HG02938 (cell line): ENCODE results near the gene FHIP1B.

Source experiments
- ATAC-seq: cut with Tn5 transposase; IDR thresholded peaks from one replicate; pipeline ENCODE4 v1.9.1; 2021; ENCODE audit warnings: mild to moderate bottlenecking, moderate library complexity; ENCODE audit not compliant: unreplicated experiment

FHIP1B gene

DNA sequence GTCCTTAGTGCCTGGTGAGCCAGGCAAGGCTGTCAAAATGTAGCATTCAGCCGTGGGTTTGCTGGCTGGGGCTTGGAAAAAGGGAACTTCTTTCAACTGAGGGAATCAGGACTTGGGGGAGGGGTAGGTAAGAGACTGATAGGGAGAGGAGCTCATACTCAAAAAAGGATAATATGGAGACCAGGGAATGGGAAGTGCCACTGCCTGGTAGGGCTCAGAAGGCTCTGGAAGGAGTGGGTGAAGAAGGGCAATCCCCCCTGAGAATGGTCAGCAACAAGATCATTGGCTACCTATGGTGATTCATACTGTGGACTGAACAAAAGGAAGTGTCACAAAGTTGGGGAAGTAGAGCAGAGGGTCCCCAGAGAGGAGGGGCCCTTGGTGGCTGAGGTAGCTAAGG lies 6.3 kb upstream of the FHIP1B start:
- ATAC-seq = no peak

DNA sequence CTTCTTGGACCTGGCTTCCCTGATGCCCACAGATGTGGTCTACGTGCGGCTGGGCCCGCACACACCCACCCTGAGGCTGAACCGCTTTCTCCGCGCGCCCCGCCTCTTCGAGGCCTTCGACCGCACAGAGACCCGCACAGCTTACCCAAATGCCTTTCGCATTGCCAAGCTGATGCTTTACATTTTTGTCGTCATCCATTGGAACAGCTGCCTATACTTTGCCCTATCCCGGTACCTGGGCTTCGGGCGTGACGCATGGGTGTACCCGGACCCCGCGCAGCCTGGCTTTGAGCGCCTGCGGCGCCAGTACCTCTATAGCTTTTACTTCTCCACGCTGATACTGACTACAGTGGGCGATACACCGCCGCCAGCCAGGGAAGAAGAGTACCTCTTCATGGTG lies 5.7 kb upstream of the FHIP1B start:
- ATAC-seq = no peak

DNA sequence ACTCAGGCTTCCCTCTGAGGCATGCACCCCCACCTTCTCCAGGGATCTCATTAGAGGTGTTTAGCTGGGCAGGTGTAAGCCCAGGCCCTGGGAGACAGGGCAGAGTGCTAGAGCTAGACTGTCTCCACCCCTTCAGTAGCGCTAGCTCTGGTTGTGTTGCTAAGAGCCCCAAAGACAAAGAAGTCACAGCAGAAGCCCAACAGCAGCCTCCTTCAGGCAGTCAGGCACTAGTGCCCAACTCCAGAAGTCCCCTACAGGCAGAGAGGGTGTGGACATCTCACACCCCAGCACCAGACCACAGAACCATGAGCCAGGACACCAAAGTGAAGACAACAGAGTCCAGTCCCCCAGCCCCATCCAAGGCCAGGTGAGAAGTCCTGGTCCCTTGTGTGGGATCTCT lies 4.5 kb upstream of the FHIP1B start, which contains the start of gene CNGA4:
Gene CNGA4 (plus strand): TSS at position 188 of the 400 bp plus-strand sequence. CDS start 118 bp downstream, at position 306.
- no peak for ATAC-seq

DNA sequence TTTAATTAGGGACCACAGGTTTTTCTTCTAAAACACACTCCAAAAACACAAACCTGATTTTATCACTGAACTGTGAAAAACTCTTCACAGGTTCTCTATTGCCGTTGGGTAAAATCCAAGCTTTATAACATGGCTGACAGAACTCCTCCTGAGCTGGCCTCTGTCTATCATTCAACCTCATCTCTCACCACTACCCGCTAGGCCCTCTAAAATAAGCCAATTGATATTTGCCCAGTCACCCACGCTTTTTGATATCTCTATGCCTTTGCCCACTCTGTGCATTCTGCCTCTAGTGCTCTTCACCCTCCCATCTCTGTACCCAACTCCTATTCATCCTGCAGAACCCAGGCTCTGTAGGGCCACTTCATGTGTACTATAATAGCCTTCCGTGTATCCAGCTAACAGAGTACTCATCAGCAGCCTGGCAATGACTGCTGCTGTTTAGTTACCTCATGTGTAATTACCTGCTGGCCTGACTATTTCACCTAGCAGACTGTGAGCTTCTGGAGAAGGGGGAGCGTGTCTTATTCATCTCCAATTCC lies 3.4 kb upstream of the FHIP1B start:
- no peak for ATAC-seq

DNA sequence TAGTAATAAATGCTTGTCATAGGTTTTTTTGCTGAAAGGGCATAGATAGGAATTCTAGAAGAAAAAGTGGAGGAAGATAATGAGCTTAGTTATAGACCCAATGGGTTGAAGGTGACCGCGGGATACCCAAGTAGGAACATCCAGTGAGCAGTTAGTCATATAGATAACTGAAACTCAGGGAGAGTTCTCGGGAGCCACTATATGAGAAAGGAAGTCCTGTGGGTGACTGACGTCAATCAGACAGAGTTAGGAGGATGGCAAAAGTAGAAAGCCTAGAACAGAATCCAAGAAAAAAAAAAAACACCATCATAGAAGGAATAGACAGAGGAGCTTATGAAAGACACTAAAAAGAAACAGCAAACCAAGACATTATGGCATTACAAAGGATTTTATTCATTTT lies 2.8 kb upstream of the FHIP1B start:
- ATAC-seq = no peak

DNA sequence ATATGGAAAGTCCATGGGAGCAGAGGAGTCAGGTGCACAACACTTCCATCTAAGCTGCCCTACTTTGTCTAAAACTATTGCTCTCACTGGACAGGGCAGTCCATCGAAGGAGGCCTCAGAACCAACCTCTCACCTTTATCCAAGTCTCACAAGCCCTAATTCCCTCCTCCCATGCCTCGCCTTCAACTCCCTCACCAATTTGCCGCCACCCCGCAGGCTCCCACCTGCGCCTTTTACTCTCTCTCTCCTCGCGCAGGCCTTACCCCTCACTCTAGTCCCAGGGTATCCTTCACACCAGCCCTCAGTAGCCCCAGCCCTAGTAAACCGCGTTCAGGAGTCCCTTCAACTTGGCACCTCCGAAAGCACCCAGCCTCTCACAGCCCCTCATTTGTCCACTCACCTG lies 451 bp downstream of the FHIP1B start:
- peak; percentile 0 for ATAC-seq

DNA sequence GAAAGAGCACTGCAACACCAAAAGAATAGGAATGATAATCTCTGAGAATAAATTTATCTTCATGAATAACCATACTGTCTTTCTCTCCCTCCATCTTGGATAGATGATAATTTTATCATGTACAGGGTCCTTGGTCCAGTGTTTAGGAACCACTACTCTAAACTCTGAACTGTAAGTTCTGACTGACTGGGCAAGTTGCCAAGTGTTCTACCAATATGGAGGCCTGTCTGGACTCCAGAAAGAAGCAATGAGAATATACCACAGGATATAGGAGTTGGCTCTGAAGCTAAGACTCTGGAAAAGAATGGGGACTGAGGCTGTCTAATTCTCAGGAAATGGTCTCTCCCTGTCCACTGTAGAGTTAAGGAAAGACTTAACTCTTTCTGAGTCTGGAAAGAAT lies 1.5 kb downstream of the FHIP1B start:
- ATAC-seq = no peak

DNA sequence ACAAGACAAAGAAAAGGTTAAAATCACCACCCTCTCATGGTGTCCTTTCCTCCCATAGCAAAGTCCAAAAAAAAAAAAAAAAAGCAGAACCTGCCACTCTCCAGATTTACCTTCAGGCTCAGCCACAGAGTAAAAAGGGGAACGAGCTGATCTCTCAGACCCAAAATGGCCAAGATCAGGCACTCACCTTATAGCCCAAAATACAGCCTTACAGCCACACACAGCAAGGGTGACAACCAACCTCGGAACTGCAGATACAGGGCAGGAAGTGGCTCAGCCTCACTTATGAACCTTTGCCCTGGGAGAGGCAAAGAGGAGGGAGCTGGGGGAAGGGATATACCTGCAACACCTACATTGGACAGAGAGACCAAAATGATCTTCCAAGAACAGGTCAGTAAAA lies 4.5 kb downstream of the FHIP1B start:
- no peak for ATAC-seq

DNA sequence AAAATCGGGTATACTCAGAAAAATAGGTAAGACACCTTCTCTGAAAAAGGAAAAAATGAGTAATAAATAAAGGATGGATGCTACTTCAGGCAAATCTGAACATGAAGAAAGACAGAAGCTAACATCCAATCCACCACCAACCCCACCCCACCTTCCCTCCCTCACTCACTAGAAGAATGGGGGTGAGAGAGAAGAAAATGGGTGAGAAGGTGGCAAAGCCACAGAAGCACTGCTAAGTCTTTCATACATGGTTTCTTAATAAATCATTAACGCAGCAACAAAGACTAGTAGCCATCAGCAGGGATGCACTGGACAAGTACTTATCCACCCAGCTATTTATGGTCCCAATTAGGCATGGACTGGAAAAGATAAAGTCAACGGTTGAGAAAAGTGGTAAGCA lies 5.9 kb downstream of the FHIP1B start:
- no peak for ATAC-seq

DNA sequence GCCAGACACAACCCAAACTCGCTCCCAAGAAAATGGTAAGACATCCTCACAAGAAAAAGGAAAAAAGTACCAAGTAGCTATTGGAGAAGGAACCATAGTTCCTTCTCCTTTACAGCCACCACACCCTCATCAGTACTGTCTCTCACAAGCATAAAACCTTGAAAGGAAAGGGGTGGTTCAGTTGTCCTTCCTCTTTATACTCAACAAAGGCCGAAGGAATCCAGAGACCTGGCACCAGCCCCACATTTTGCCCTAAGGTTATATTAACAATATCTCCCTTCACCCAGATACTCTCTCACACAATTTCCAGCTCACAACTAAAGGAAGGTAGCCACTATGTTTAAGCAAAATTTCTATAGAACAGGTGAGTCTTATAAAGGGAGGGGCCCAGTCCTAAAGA lies 8.5 kb downstream of the FHIP1B start:
- no peak for ATAC-seq

DNA sequence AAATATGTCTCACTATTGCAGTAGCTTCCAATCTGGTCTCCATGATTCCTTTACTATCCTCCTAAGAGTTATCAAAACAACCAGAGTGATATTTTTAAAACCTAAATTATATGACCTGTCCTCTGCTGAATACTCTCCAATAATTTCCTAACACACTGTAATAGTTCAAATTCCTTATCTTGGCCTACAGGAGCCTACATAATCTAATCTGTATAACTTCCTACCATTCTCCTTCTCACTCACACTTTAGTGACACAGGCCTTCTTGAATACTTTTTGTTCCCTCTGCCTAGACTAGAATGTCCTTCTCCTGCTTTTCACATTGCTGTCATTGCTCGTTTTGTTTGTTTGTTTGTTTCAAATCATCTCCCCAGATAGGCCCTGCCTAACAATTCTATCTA lies 9.4 kb downstream of the FHIP1B start:
- ATAC-seq = no peak

DNA sequence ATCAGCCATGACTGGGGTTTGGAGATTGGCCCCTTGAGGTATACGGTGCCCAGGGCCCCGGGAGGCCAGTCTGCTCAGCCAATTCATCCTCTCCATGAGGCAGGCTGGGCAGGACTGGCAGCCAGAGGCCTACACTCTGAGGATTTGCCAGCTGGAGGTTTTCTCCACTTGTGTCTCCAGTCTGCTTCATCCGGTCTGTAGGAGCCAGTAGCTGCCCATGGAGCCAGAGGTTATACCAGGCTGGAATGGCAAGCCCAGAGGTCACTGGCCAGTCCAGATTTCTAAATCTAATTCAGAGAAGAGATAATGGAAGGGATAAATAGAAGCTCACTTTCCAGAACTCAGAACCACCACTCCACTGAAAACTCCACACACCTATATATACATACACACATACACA lies 10.0 kb downstream of the FHIP1B start:
- no peak for ATAC-seq

DNA sequence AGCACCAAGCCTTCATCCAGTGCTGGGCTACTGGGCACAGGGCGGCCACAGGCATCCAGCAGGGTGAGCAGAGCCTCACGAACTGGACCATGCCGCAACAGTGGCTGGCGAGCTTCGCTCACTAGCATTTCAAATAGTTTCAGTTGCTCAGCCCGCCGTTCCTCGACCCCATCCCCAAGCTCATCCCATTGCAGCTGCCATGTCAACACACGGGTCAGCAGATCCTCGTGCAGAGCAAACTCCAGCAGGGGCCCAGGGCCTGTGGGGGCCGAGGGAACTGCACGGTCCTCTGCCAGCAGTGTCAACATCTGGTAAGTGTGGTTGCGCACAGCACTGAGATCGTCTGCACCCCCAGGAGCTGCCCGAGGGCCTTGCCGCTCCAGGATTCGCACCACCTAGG lies 10.6 kb downstream of the FHIP1B start:
- ATAC-seq = no peak

DNA sequence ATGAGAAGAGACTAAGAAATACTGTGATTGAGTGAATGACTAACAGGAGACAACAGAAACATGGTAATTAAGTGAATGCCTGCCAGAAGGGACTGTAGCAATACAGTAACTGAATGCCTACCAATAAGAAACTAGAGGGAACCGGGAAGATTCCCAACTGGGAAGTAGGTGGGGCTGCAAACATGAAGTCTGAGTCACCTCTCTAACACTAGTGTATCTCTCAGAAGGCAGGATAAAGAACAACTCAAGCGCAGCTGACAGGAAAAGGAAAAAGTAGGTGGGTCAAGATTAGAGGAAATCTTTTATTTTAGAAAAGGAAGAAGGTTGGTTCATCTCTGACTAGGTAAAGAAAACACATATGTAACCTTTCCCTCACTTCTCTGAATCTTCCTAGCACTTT lies 15.1 kb downstream of the FHIP1B start:
- ATAC-seq = no peak

DNA sequence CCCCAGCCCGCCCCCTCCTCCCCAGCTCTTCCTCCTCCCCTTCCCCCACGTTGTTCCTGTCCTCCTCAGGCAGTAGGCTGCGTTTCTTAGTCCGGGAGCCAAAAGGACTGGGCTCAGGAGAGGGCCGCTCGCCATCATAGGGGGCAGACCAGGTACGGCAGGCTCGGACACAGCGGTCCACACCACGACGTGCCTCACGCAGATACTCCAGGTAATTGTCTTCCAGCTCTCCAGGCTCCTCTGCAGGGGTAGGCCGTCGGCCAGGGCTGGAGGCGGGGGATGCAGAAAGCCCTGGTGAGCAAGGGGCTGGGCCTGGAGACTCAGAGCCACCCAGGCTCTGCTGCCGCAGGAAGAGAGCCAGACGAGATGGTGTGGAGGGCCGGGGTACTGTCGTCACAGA lies 16.7 kb downstream of the FHIP1B start:
- no peak for ATAC-seq

DNA sequence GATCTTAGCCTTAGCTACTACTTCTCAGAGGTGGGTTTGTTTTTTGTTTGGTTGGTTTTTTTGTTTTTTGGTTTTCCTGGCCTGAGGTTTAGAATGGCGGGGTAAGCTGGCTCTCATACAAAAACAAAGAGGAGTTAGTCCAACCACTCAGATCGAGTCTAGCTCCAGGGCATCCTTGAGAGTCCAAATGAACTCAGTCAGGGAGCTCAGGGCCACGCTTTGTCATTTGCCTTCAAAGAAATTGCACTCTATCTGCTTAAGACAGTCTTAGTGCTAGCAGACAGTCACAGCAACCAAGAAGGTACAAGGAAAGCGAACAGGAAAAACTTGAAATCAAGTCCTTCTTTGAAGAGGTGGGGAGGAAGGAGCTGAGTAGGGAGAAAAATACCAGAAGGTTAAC lies 17.9 kb downstream of the FHIP1B start:
- ATAC-seq = no peak

DNA sequence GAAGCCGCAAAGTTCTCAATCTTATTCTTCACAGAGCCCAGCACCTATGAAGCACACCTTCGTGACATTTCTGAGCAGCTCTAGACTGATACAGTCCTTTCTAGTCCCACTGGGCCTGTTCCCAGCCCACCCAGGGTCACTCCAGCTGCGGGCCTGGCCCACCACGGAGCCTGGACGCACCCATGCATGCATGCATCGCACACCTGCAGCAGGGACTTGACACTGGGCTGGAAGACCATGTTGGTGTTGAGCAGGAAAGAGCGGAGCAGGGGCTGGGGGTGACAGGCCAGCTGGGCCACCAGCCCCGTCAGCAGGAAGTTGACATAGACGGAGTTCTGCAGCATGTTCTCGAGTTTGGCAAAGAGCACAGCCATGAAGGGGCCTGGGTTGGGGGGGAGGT lies 19.9 kb downstream of the FHIP1B start:
- no peak for ATAC-seq

DNA sequence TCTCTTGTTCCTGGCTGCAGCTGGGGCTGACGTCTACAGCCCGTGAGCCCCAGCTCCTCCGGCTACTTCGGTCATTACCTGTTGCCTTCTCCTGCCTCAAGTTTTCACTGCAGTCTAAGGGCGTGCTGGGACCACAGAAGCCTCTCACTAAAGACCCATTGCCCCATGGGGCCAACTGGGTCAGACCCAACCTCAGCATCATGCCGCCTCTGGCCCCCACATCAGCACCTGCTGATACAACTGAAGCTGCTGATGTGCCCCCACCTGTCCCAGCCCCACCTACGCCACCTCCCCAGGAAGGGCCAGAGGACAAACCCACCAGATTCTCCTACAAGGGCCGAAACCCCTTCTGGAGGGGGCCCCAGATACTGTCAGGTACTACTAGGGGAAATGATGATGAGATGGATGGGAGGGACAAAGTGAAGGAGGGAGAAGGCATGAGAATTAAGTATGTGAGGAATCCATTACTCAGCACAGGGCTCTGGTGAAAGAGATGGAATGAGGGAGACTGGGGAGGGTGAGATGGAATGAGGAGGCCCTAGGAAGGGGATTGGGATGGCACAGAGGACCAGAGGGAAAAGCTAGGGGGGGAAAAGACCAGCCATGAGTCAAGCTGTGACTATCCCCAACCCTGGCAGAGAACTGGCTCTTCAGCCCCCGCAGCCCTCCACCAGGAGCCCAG lies 24.0 kb downstream of the FHIP1B start:
- ATAC-seq = no peak

DNA sequence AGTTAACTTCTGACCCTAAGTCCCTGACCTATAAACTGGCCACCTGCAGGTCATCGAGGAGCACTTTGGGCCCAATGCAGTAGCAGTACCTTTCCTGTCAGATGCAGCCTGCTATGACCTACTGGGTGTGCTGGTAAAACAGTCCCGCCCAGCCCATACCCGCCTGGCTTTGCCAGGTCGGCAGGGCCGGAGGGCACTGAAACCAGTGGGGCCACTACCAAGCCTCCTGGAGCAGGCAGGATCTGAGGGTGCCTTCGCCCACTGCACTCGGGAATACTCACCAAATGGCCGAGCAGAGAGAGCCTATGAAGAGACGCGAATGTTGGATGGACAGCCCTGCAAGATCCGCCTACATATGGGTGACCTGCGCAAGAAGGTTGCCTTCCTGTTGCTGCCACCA lies 24.6 kb downstream of the FHIP1B start:
- no peak for ATAC-seq

DNA sequence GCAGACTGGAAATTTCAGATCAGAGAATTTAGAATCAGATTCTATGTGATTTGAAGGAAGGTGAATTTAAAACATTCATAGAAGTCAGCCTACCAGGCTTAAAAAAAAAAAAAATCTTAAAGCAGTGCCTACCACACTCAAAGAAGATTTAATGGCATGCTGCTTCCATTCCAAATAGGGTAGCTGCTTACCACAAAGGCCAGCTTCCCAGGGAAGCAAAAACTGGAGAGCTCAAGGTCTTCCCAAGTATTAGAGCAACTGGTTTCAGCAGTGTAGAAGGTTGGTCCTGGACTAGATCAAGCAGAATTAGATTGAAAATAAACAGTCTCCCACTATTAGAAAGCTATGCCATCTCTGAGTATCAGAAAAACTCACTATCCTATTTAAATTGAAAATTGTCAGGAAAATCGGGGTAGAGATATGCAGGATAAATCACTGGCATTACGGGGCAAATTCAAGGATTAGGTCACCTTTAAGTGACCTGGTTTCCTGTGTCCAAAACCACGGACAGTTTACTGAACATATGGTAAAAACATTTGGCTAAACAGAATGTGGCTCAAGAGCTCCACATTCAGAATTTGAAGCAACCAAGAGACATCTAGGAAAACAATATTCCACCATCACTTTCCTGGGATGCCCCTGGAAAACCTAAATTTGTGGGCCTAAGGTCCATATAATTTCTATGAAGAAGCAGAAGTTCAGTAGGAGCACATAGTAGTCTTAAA lies 27.8 kb downstream of the FHIP1B start:
- no peak for ATAC-seq

DNA sequence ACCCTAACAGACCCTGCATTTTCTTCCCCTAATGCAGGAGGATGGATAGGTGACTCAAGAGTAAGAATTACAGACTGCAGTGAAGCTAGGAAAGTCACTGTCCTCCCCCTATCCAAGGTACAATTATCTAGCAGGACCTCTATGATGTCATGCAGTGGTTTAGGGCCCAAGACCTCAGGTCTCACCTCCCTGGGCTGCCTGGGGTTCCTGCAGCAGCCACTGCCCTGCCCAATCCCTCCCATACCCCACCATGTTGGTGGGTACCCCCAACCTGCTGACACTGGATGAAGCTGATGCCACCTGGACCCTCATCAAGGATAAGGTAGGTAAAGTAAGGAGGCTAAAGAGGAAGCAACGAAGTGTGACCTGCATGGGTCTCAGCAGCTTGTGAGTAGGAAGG lies 29.1 kb downstream of the FHIP1B start, which contains the start of gene C11orf42:
Gene C11orf42 (plus strand): TSS at position 192 of the 400 bp plus-strand sequence. CDS start 59 bp downstream, at position 251.
- ATAC-seq = no peak

DNA sequence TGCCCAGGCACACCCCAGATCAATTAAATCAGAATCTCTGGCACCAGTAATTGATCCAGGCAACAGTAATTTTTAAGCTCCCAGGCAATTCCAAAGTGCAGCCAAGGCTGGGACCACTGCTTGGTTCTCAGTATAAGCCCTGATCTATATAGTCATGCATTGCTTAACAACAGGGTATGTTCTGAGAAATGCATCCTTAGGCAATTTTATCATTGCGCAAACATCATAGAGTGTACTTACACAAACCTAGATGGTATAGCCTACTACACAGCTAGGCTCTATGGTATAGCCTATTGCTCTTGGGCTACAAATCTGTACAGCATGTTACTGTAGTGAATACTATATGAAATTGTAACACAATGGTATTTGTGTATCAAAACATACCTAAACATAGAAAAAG lies 29.7 kb downstream of the FHIP1B start:
- no peak for ATAC-seq
